LNCAP (cell line): ENCODE results near the gene FFAR3.

Experiments used
- TF ChIP-seq, protein P1 (sequence below): fragments of 450-650 bp; IDR thresholded peaks from 2 replicates; pipeline ENCODE4 v1.5.1; 2017; ENCODE audit warnings: mild to moderate bottlenecking

FFAR3 gene

DNA sequence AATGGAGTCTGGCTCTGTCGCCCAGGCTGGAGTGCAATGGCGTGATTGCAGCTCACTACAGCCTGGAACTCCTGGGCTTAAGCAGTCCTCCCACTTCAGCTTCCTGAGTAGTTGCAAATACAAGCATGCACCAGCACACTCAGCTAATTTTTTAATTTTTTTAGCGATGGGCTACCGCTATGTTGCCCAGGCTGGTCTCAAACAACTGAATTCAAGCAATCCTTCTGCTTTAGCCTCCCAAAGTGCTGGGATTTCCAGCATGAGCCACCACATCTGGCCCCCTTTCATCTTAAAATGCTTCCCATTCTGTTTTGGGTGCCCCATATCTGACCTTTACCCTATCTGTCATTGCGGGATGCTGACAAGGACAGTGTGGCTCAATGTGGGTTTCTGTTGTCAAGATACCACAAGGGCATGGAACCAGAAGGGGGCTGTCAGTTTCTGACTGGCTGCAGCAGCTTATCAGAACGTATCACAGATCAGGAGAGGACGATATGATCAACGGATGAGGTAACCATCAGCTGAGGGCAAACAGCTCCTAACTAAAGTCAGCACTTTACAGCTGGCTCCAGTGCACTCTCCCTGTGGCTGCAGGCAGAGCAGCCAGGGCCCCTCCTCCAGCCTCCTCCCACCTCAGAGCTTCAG is 45.0 kb downstream of the FFAR3 start:
- TF ChIP-seq, protein P1, sequence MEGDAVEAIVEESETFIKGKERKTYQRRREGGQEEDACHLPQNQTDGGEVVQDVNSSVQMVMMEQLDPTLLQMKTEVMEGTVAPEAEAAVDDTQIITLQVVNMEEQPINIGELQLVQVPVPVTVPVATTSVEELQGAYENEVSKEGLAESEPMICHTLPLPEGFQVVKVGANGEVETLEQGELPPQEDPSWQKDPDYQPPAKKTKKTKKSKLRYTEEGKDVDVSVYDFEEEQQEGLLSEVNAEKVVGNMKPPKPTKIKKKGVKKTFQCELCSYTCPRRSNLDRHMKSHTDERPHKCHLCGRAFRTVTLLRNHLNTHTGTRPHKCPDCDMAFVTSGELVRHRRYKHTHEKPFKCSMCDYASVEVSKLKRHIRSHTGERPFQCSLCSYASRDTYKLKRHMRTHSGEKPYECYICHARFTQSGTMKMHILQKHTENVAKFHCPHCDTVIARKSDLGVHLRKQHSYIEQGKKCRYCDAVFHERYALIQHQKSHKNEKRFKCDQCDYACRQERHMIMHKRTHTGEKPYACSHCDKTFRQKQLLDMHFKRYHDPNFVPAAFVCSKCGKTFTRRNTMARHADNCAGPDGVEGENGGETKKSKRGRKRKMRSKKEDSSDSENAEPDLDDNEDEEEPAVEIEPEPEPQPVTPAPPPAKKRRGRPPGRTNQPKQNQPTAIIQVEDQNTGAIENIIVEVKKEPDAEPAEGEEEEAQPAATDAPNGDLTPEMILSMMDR = no peak

DNA sequence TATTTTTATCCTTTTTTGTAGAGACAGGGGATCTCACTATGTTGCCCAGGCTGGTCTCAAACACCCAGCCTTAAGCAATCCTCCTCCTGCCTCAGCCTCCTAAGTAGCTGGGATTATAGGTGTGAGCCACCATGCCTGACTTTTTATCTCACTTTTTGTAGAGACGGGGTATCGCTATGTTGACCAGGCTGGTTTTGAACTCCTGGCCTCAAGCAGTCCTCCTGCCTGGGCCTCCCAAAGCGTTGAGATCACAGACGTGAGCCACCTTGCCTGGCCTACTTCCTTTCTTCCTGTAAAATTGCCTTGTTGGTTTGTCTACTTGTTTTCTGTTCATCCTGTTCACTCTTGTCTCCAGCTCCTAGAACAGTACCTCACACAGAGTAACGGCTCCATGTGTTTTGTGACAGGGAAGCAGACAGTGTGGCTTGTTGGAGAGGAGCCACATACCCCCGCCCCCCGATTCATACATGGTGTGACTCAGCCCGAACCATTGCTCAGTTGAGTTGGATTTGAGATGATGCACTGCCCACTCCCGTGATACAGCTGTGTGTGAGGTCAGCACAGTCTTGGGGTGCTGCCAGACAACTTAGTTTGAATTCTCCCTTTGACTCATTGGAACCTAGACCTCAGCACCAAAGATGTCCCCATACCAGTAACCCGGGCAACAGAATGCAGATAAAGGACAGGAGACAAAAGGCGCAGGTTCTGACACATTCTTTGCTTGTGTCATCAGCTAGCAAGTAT is 46.8 kb downstream of the FFAR3 start:
- TF ChIP-seq, protein P1 = no peak

DNA sequence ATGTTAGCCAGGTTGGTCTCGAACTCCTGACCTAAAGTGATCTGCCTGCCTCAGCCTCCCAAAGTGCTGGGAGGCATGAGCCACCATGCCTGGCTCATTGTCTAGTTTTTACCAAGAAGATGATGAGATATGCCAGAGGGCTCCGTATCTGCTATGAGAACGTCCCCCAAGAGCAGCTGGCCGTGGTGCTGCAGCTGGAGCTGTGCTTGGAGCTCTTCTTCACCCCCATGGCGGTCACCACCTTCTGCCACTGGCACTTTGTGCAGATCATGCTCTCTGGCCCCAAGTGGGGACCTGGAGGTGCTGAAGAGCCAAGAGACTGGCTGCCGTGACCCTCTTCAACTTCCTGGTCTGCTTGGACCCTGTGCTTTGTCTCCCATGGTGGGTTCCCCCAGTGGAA is 49.4 kb downstream of the FFAR3 start:
- TF ChIP-seq, protein P1 = no peak

DNA sequence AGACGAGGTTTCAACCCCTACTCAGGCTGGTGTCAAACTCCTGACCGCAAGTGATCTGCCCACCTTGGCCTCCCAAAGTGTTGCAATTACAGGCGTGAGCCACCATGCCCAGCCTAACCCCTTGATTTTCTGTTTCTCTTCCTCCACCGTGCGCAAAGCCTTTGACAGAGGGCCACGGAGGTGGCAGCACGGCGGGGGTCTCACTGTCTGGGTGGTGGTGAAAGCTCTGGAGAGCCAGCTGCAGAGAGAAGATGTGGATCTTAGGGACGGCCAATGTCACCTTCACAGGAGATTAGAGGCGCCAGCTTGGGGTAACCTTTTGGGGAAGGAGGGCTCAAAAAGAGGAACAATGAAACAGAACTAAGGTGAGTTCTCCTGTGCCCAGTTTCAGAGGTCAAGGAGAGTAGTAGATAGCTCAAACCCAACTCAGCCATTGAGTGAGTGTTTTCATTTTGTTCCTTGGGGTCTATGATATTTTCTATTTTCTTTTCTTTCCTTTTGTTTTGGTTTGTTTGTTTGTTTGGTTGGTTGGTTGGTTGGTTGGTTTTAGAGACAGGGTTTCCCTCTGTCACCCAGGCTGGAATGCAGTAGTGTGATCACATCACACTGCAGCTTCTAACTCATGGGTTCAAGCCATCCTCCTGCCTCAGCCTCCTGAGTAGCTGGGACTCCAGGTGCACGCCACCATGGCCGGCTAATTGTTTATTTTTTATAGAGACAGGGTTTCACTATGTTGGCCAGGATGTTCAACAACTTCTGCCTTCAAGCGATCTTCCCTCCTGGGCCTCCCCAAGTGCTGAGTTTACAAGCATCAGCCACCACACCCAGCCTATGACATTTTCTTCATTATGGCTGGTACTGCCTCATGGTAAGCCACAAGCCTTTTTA is 50.3 kb downstream of the FFAR3 start:
- TF ChIP-seq, protein P1 = no peak

DNA sequence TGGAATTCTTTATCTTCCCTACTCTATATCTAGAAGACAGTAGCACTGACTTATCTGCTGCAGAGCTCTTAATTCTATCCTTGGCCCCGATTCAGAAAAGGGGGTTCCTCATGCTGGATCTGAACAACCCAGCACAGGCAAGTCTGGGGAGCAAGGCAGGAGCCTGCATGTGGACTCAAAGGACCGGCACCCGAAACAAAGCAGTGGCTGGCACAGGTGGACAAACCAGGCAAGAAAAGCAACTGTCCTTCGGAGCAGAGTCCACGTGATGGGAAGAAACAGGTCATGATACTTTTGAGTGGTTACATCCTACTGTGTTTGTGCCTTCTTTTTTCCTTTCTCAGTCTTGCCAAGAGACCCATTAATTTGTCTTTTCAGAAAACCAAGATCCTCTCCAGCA is 50.9 kb downstream of the FFAR3 start:
- TF ChIP-seq, protein P1 = no peak
